Measurements from ENCODE around the gene PHF2.

DNA sequence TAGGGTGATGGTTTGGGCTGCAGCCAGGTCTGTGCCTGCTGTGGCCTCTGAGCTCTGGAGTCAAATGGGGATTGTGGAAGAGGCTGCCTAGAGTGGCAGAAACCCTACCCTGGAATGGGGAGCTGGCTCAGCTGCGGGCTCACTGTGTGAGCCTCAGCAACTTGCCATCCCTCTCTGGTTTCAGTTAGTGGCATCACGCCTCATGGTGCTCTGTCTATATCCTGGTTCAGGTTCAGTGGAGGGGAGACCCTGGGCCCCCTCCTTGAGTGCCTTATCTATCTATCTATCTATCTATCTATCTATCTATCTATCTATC, 132.6 kb downstream of the PHF2 start:
- TF ChIP-seq SP1 (IDR thresholded peaks at IDR 0.05) = no peak
- no peak for TF ChIP-seq ELF4 (IDR thresholded peaks at IDR 0.05)
- TF ChIP-seq TARDBP (IDR thresholded peaks at IDR 0.05) = no peak
- no peak for TF ChIP-seq ARNT (IDR thresholded peaks at IDR 0.05)
- TF ChIP-seq FOXA1 (IDR thresholded peaks at IDR 0.05) = no peak
- no peak for TF ChIP-seq HDGF (IDR thresholded peaks at IDR 0.05; ENCODE audit: borderline replicate concordance)
- TF ChIP-seq L3MBTL2 (conservative IDR thresholded peaks at IDR 0.05) = no peak

Data from HEK293T (cell line).